DND-41 (cell line): ENCODE measurements around the gene ATP4B.

ENCODE experiments used
- EZH2 ChIP-seq: IDR thresholded peaks from 3 replicates; pipeline ENCODE4 v1.6.1; 2012; ENCODE audit warnings: borderline replicate concordance, low read depth, mild to moderate bottlenecking, moderate library complexity, low read length, inconsistent platforms; ENCODE audit not compliant: severe bottlenecking
- TF ChIP-seq, protein P1 (sequence below): IDR thresholded peaks from 2 replicates; pipeline ENCODE4 v1.5.1; 2012; ENCODE audit warnings: borderline replicate concordance, low read length, moderate library complexity, mild to moderate bottlenecking; ENCODE audit not compliant: poor library complexity, severe bottlenecking; ENCODE audit errors: extremely low read depth

DNA sequence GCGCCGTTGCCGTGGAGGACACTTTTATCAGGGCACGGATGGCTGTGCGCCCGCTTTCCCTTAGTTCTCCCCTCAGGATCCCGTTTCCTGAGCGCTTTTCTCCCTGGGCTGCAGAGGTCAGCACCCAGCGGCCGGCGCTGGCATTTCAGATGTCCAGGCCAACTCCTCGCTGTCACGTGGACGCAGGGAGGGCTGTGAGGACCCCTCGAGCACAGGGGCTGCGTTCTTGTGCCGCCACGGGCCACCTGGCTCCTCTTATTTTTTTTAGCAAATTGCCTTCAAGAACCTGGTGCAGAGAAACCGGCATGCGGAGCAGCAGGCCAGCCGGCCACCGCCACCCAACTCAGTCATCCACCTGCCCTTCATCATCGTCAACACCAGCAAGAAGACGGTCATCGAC is 22.3 kb downstream of the ATP4B start:
- TF ChIP-seq, protein P1, sequence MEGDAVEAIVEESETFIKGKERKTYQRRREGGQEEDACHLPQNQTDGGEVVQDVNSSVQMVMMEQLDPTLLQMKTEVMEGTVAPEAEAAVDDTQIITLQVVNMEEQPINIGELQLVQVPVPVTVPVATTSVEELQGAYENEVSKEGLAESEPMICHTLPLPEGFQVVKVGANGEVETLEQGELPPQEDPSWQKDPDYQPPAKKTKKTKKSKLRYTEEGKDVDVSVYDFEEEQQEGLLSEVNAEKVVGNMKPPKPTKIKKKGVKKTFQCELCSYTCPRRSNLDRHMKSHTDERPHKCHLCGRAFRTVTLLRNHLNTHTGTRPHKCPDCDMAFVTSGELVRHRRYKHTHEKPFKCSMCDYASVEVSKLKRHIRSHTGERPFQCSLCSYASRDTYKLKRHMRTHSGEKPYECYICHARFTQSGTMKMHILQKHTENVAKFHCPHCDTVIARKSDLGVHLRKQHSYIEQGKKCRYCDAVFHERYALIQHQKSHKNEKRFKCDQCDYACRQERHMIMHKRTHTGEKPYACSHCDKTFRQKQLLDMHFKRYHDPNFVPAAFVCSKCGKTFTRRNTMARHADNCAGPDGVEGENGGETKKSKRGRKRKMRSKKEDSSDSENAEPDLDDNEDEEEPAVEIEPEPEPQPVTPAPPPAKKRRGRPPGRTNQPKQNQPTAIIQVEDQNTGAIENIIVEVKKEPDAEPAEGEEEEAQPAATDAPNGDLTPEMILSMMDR = no peak
- TF ChIP-seq EZH2 = no peak
